Measurements from ENCODE around the gene FREY1.

Gene FREY1

DNA sequence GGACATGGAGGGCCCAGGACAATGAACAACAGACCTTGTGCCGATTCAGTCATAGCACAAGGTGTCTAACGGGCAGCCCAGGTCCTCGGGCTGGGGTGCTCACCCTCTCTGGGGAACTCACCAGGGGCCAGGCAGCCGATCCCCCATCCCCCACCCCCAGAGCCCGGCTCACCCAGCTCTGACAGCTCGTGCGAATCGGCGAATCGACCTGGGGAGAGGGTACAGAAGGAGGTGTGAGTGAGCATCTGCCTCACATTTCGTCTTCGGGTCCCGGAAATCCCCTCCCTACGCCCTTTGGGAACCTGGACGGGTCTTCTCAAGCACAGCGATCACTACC, 10.2 kb upstream of the FREY1 start:
- Histone ChIP-seq H3K27me3 (ENCODE audit: insufficient read depth, low read depth, severe bottlenecking) (no peaks in the 10 kb centered on the region), H3K9me3 (ENCODE audit: severe bottlenecking) (no peaks in the 10 kb centered on the region), H3K27ac (peak overlapping the region; percentile 88), H3K4me3 (ENCODE audit: low read depth, low read length) (peak overlapping the region; percentile 96), H3K36me3 (peaks cover 18% of the 10 kb centered on the region)
- no peak for DNase-seq
- TF ChIP-seq, protein P1, sequence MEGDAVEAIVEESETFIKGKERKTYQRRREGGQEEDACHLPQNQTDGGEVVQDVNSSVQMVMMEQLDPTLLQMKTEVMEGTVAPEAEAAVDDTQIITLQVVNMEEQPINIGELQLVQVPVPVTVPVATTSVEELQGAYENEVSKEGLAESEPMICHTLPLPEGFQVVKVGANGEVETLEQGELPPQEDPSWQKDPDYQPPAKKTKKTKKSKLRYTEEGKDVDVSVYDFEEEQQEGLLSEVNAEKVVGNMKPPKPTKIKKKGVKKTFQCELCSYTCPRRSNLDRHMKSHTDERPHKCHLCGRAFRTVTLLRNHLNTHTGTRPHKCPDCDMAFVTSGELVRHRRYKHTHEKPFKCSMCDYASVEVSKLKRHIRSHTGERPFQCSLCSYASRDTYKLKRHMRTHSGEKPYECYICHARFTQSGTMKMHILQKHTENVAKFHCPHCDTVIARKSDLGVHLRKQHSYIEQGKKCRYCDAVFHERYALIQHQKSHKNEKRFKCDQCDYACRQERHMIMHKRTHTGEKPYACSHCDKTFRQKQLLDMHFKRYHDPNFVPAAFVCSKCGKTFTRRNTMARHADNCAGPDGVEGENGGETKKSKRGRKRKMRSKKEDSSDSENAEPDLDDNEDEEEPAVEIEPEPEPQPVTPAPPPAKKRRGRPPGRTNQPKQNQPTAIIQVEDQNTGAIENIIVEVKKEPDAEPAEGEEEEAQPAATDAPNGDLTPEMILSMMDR (IDR thresholded peaks at IDR 0.05; ENCODE audit: low read depth, low read length) = no peak

DNA sequence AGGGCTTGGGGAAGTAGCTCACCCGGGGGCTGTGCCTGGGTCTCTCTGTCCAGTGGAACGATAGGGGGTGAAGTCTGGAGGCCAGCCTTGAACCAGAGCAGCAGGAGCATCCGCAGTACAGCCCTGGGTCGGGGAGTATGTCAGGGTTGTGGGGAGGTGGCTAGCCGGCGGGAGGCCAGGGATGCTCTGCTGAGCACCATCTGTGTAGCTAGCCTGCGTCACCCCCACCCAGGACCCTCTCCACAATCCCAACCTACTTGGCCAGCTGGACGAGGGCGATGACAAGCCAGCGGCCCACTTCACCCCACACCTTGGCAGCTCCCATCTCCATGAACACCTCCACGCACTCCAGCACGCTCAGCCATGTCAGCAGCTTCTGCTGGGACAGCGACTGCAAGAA, 8.4 kb upstream of the FREY1 start:
- Histone ChIP-seq H3K4me3 (ENCODE audit: low read depth, low read length) (no peak overlapping the region), H3K27me3 (ENCODE audit: insufficient read depth, low read depth, severe bottlenecking) (no peaks in the 10 kb centered on the region), H3K27ac (no peak overlapping the region), H3K9me3 (ENCODE audit: severe bottlenecking) (no peaks in the 10 kb centered on the region), H3K36me3 (peaks cover 26% of the 10 kb centered on the region)
- no peak for DNase-seq
- TF ChIP-seq, protein P1 (IDR thresholded peaks at IDR 0.05; ENCODE audit: low read depth, low read length) = no peak

DNA sequence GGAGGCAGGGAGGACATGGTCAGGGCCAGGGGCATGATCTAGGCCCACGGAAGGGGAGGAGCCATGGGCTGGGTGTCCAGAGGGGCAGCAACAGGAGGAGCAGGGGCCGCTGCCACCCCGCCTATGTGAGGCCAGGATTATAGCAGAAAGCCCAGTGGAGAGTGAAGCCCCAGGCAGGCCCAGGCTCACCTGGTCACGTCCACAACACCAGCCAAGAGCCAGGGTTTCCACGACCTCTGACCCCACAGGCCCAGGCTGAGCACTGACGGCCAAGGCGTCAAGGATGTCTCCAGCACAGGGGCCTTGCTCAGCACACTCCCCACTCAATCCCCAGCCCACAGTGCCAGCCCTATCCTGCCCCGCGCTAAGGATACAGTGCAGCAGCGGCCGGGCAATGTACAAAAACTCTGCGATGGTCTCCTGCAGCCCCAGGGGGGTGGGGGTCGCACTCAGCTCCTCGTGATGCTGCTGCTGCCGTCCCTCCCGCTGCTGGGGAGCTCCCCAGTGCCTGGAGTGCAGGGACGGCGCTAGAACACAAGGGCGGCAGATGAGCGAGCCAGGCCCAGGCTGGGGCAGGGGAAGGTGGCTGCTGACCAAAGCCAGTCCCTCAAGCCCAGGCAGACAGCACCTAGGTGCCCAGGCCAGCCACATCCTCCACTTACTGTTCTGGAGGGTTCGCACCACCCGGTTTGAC, 7.0 kb upstream of the FREY1 start:
- H3K27ac ChIP-seq = no peak overlapping the region
- TF ChIP-seq, protein P1 (IDR thresholded peaks at IDR 0.05; ENCODE audit: low read depth, low read length) = no peak
- peaks cover 29% of the 10 kb centered on the region for H3K36me3 ChIP-seq
- H3K27me3 ChIP-seq (ENCODE audit: insufficient read depth, low read depth, severe bottlenecking) = no peaks in the 10 kb centered on the region
- H3K4me3 ChIP-seq (ENCODE audit: low read depth, low read length) = no peak overlapping the region
- no peaks in the 10 kb centered on the region for H3K9me3 ChIP-seq (ENCODE audit: severe bottlenecking)
- DNase-seq = no peak

DNA sequence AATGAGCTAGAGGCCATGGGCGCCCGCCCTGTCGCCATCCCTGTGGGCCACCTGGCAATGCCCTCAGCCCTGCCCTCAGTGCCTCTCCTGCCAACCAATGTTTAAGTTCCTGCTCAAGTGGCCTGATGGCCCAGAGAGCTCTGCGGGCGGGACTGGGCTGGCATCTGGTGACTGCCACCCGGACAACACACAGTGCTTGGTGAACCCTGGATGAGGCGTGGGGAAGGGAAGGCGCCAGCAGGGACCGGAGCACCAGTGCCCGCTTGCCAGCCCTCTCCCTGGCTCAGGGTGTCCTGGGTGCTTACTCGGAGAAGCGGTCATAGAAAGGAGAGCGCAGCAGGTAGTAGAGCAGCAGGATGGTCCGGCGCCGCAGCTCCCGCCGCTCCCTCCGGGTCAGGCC, 6.4 kb upstream of the FREY1 start:
- no peaks in the 10 kb centered on the region for H3K9me3 ChIP-seq (ENCODE audit: severe bottlenecking)
- TF ChIP-seq, protein P1 (IDR thresholded peaks at IDR 0.05; ENCODE audit: low read depth, low read length) = no peak

DNA sequence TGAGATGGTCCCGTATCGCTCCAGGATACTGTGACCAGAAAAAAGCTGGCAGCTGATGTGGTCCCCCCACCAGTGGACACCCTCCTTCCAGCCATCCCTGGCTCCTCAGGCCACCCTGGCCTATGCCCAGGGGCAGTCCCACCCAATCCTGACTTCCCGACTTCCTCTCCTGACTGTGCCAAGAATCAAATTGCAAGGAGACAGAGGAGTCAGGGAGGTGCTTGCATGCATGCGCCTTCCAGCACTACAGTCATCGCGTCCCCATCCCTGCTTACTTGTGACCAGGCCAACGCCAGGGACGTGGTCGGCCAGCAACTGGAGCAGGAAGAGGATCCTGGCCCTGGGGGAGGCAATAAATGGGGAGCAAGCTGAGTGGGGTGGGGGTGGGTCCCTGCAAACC, 3.6 kb upstream of the FREY1 start:
- Histone ChIP-seq H3K9me3 (ENCODE audit: severe bottlenecking) (no peaks in the 10 kb centered on the region), H3K4me3 (ENCODE audit: low read depth, low read length) (no peak overlapping the region), H3K36me3 (peaks cover 36% of the 10 kb centered on the region), H3K27me3 (ENCODE audit: insufficient read depth, low read depth, severe bottlenecking) (no peaks in the 10 kb centered on the region), H3K27ac (no peak overlapping the region)
- TF ChIP-seq, protein P1 (IDR thresholded peaks at IDR 0.05; ENCODE audit: low read depth, low read length) = no peak
- no peak for DNase-seq

More for the DNA sequence above, 6.4 kb upstream of the FREY1 start:
- no peaks in the 10 kb centered on the region for H3K27me3 ChIP-seq (ENCODE audit: insufficient read depth, low read depth, severe bottlenecking)
- H3K4me3 ChIP-seq (ENCODE audit: low read depth, low read length) = no peak overlapping the region
- peaks cover 29% of the 10 kb centered on the region for H3K36me3 ChIP-seq
- no peak for DNase-seq
- H3K27ac ChIP-seq = no peak overlapping the region

Measured in WERI-Rb-1 (cell line).